H1 (cell line): ENCODE measurements around the gene CNDP2. TPM values are rescaled to one million over a fixed set of nuclear protein-coding genes. Genes with fewer than 3 reads are reported as not detected.

Experiments used
- CTCF ChIA-PET: fragments of 300-600 bp; sonication (Branson Sonifier 250); formaldehyde crosslinking; loops from one replicate; lab custom pipeline; 2021; ENCODE audit not compliant: partially characterized antibody; lab: Charles Lee
- POLR2A ChIA-PET: fragments of 300-600 bp; sonication (Branson Sonifier 250); formaldehyde crosslinking; loops from one replicate; lab custom pipeline; 2021; ENCODE audit warnings: inconsistent platforms; ENCODE audit not compliant: partially characterized antibody; lab: Charles Lee
- DNase-seq, 2 experiments: peaks; one replicate each; pipeline versions ENCODE4 v3.0.0 to v3.0.0-alpha.2; 2010 to 2022; ENCODE audit warnings: low spot score in 2 of 2, low read depth in 1 of 2, mixed read lengths in 1 of 2
- FAIRE-seq: peaks from 2 replicates; lab custom pipeline; 2011; peaks lifted over from hg19 to GRCh38; lab: Jason Lieb, UNC
- H2AFZ ChIP-seq: 2 replicates; pipeline ENCODE4 v1.8.1; 2012; ENCODE audit warnings: low read length, inconsistent platforms
- H2AK5ac ChIP-seq: 2 replicates; pipeline ENCODE4 v1.6.1; 2013; ENCODE audit warnings: low read depth, low read length
- H2BK120ac ChIP-seq: replicated peaks from 2 replicates; pipeline ENCODE3; 2013; ENCODE audit warnings: low read depth, low read length, inconsistent platforms
- H2BK12ac ChIP-seq: 2 replicates; pipeline ENCODE4 v1.6.1; 2013; ENCODE audit warnings: low read depth, low read length
- H2BK15ac ChIP-seq: 2 replicates; pipeline ENCODE4 v1.6.1; 2013; ENCODE audit warnings: low read length
- H2BK20ac ChIP-seq: 2 replicates; pipeline ENCODE4 v1.6.1; 2013; ENCODE audit warnings: low read length
- H2BK5ac ChIP-seq: 2 replicates; pipeline ENCODE4 v1.6.1; 2013; ENCODE audit warnings: low read depth, low read length
- H3K14ac ChIP-seq: 2 replicates; pipeline ENCODE4 v1.6.1; 2013; ENCODE audit warnings: inconsistent platforms; ENCODE audit not compliant: insufficient read length
- H3K18ac ChIP-seq: 2 replicates; pipeline ENCODE4 v1.6.1; 2013; ENCODE audit warnings: low read length; ENCODE audit errors: extremely low read depth
- H3K23ac ChIP-seq: 2 replicates; pipeline ENCODE4 v1.6.1; 2013; ENCODE audit warnings: inconsistent platforms; ENCODE audit not compliant: insufficient read length
- H3K23me2 ChIP-seq: 2 replicates; pipeline ENCODE4 v1.6.1; 2013; ENCODE audit warnings: low read depth, low read length
- H3K27ac ChIP-seq: 2 replicates; pipeline ENCODE4 v1.6.1; 2011; ENCODE audit warnings: low read depth, low read length, inconsistent platforms
- H3K27me3 ChIP-seq, 4 experiments: replicated peaks in 1 of 4; 1 replicate in 1 of 4; 2 replicates in 3 of 4; pipeline versions ENCODE4 v1.6.1 to v1.8.1; 2011 to 2013; ENCODE audit warnings: low read length in 3 of 4, mild to moderate bottlenecking in 3 of 4, inconsistent platforms in 2 of 4, mixed read lengths in 2 of 4, moderate library complexity in 1 of 4; ENCODE audit not compliant: control insufficient read depth in 3 of 4, insufficient read depth in 3 of 4; ENCODE audit errors: extremely low read depth in 1 of 4
- H3K36me3 ChIP-seq, 4 experiments: 2 replicates each; pipeline versions ENCODE4 v1.6.1 to v1.8.1; 2011 to 2013; ENCODE audit warnings: mild to moderate bottlenecking in 4 of 4, low read length in 3 of 4, moderate library complexity in 2 of 4, control low read depth in 1 of 4, inconsistent platforms in 1 of 4; ENCODE audit not compliant: insufficient read depth in 4 of 4, control insufficient read depth in 2 of 4
- H3K4ac ChIP-seq: replicated peaks from 2 replicates; pipeline ENCODE3; 2013; ENCODE audit warnings: low read length, low read depth, mixed read lengths, inconsistent platforms; ENCODE audit not compliant: insufficient read length
- H3K4me1 ChIP-seq, 4 experiments: replicated peaks in 1 of 4; 1 replicate in 1 of 4; 2 replicates in 3 of 4; pipeline versions ENCODE4 v1.6.1 to v1.8.1; 2011 to 2013; ENCODE audit warnings: low read length in 3 of 4, inconsistent platforms in 2 of 4, mixed read lengths in 1 of 4; ENCODE audit not compliant: insufficient read depth in 4 of 4, control insufficient read depth in 3 of 4
- H3K4me2 ChIP-seq, 2 experiments: 2 replicates each; pipeline versions ENCODE4 v1.6.1 to v1.8.1; 2011 to 2013; ENCODE audit warnings: low read depth in 2 of 2, low read length in 2 of 2, control low read depth in 1 of 2, inconsistent platforms in 1 of 2, mild to moderate bottlenecking in 1 of 2; ENCODE audit not compliant: insufficient read depth in 1 of 2
- H3K4me3 ChIP-seq, 4 experiments: fragments of 200-600, 300-600 bp in 1 of 4; sonication (generic), shearing (Covaris generic), sonication (Bioruptor Twin) in 1 of 4; 2 replicates each; pipeline versions ENCODE4 v1.5.1 to v1.8.1; 2011 to 2016; ENCODE audit warnings: low read length in 4 of 4, low read depth in 3 of 4, control low read depth in 2 of 4, inconsistent platforms in 2 of 4, mild to moderate bottlenecking in 2 of 4, mixed read lengths in 1 of 4, moderate library complexity in 1 of 4; ENCODE audit not compliant: insufficient read depth in 2 of 4; ENCODE audit errors: extremely low read depth in 1 of 4
- H3K56ac ChIP-seq: replicated peaks from 2 replicates; pipeline ENCODE3; 2013; ENCODE audit warnings: low read depth, mild to moderate bottlenecking, mixed read lengths, low read length, inconsistent platforms; ENCODE audit not compliant: insufficient read length
- H3K79me1 ChIP-seq: 2 replicates; pipeline ENCODE4 v1.6.1; 2013; ENCODE audit warnings: low read depth, low read length, control low read depth
- H3K79me2 ChIP-seq, 2 experiments: 2 replicates each; pipeline versions ENCODE4 v1.6.1 to v1.8.1; 2012 to 2013; ENCODE audit warnings: low read length in 2 of 2, mild to moderate bottlenecking in 2 of 2, inconsistent platforms in 1 of 2; ENCODE audit not compliant: insufficient read depth in 2 of 2, control insufficient read depth in 1 of 2
- H3K9ac ChIP-seq, 4 experiments: replicated peaks in 1 of 4; 1 replicate in 1 of 4; 2 replicates in 3 of 4; pipeline versions ENCODE4 v1.6.1 to v1.8.1; 2011 to 2013; ENCODE audit warnings: low read depth in 3 of 4, low read length in 3 of 4, control low read depth in 2 of 4, mild to moderate bottlenecking in 2 of 4, moderate library complexity in 2 of 4, inconsistent platforms in 1 of 4; ENCODE audit errors: extremely low read depth in 1 of 4
- H3K9me3 ChIP-seq, 2 experiments: 2 replicates each; pipeline versions ENCODE4 v1.6.1 to v1.8.1; 2012 to 2013; ENCODE audit warnings: mild to moderate bottlenecking in 2 of 2, moderate library complexity in 2 of 2, control low read depth in 1 of 2, inconsistent platforms in 1 of 2, low read depth in 1 of 2, low read length in 1 of 2, mixed read lengths in 1 of 2; ENCODE audit not compliant: insufficient read depth in 2 of 2
- H4K20me1 ChIP-seq, 2 experiments: replicated peaks in 1 of 2; 2 replicates each; pipeline versions ENCODE3 to v1.8.1; 2011 to 2013; ENCODE audit warnings: inconsistent platforms in 2 of 2, low read length in 2 of 2, mild to moderate bottlenecking in 1 of 2; ENCODE audit not compliant: insufficient read depth in 2 of 2, control insufficient read depth in 1 of 2
- H4K5ac ChIP-seq: 2 replicates; pipeline ENCODE4 v1.6.1; 2013; ENCODE audit warnings: low read length, low read depth, mixed read lengths, inconsistent platforms; ENCODE audit not compliant: insufficient read length
- H4K8ac ChIP-seq: 2 replicates; pipeline ENCODE4 v1.8.0; 2013; ENCODE audit warnings: mild to moderate bottlenecking, moderate library complexity, low read length, inconsistent platforms; ENCODE audit not compliant: insufficient read depth; ENCODE audit errors: extremely low read depth
- H4K91ac ChIP-seq: replicated peaks from 2 replicates; pipeline ENCODE3; 2013; ENCODE audit warnings: low read length, mixed read lengths, inconsistent platforms; ENCODE audit not compliant: insufficient read length
- CBX5 ChIP-seq: fragments of 300-800, 300-1000 bp; sonication (generic); IDR thresholded peaks from 2 replicates; pipeline ENCODE4 v1.7.1; 2016; ENCODE audit warnings: antibody characterized with exemption, low read length, low read depth
- CTBP2 ChIP-seq: IDR thresholded peaks from 2 replicates; pipeline ENCODE4 v1.7.0; 2011; ENCODE audit warnings: borderline replicate concordance, mild to moderate bottlenecking, moderate library complexity, mixed read lengths, low read length; ENCODE audit not compliant: insufficient read depth, insufficient read length
- GABPA ChIP-seq: IDR thresholded peaks from 2 replicates; pipeline ENCODE4 v1.6.1; 2011; ENCODE audit warnings: mild to moderate bottlenecking, low read length, moderate library complexity, borderline replicate concordance; ENCODE audit not compliant: insufficient read depth
- HDAC6 ChIP-seq: IDR thresholded peaks from one replicate; pipeline ENCODE4 v1.7.1; 2012; ENCODE audit warnings: low read depth, mild to moderate bottlenecking, inconsistent platforms, low read length, moderate library complexity
- MAFK ChIP-seq: IDR thresholded peaks from 2 replicates; pipeline ENCODE4 v1.6.1; 2012; ENCODE audit warnings: low read depth, mild to moderate bottlenecking, improper control_type of control experiment, low read length
- POU5F1 ChIP-seq: IDR thresholded peaks from 2 replicates; pipeline ENCODE4 v1.6.1; 2011; ENCODE audit warnings: low read depth, mild to moderate bottlenecking, low read length, moderate library complexity
- WGBS, 2 experiments: shearing (Covaris generic) in 1 of 2; methylation state at CpG; one replicate each; pipeline versions ENCODE4 v1.1.6 to v1.1.7; 2013 to 2015; ENCODE audit warnings: low lambda C conversion rate in 2 of 2, mixed read lengths in 2 of 2, inconsistent platforms in 1 of 2, low coverage in 1 of 2, missing lambda C conversion rate in 1 of 2; ENCODE audit not compliant: insufficient replicate concordance in 2 of 2, insufficient coverage in 1 of 2, insufficient read length in 1 of 2; ENCODE audit errors: extremely low coverage in 1 of 2, missing lambda C conversion rate in 1 of 2; 5-methylcytosine and 5-hydroxymethylcytosine counted together
- polyA plus RNA-seq, 7 experiments: library from polyadenylated mRNA; depleted of rRNA in 3 of 7; stranded (reverse) in 5 of 7; unstranded in 2 of 7; fragments of >200 nt in 5 of 7; fragments of 200-250 nt in 2 of 7; gene quantifications; 1 replicate in 5 of 7; 2 replicates in 1 of 7; 4 replicates in 1 of 7; pipeline versions ENCODE4 v1.2.1 to v1.2.3, GENCODE V29; 2011 to 2013; ENCODE audit warnings: missing spikeins in 2 of 7, mixed read lengths in 2 of 7
- total RNA-seq: library from RNA; stranded (reverse); fragmentation: NEBNext Ultra II Directional; extraction: Animal tissue kit (Norgen Biotek cat#: 25700); gene quantifications from 2 replicates; pipeline ENCODE4 v1.2.1, GENCODE V29; 2021
- TF ChIP-seq, protein P1 (sequence below): IDR thresholded peaks from 2 replicates; pipeline ENCODE4 v1.6.1; 2011; ENCODE audit warnings: low read length, improper control_type of control experiment

CNDP2 gene
- total and polyA plus RNA-seq, 2 of the 8 experiments (the other 6 are each of a cell fraction or from before 2014, with no cell fraction given), result 71.8 to 243 TPM

DNA sequence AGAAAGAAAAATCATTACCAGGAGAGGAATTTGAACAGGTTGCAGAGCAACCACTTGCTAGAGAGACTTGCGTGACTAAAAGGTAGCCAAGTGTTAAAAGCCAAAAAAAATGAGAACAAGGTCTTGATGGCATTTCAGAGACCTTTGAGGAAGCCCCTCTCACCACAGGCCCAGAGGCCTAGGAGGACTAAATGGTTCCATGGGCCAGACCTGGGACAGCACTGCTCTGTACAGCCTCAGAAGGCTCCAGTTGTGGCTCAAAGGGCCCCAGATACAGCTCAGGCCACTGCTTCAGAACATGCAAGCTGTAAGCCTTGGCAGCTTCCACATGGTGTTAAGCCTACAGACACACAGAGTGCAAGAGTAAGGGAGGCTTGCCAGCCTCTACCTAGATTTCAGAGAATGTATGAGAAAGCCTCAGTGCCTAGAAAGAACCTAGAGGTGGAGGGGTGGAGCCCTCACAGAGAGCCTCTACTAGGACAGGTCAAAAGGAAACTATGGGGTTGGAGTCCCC, 53.5 kb downstream of the CNDP2 start:
- Histone ChIP-seq H2BK5ac (no peak overlapping the region), H3K36me3 (no peaks in the 10 kb centered on the region), H4K5ac (no peak overlapping the region), H3K4me2 (no peak overlapping the region), H3K4me3 (no peak overlapping the region), H3K56ac (no peak overlapping the region), H2BK120ac (no peak overlapping the region), H3K23ac (no peak overlapping the region), H3K27me3 (no peaks in the 10 kb centered on the region), H2BK20ac (no peak overlapping the region), H3K4ac (no peak overlapping the region), H3K79me2 (no peaks in the 10 kb centered on the region), H4K20me1 (peaks cover 0 to 2% of the 10 kb centered on the region in 2 experiments), H2BK12ac (no peak overlapping the region), H3K4me1 (no peaks in the 10 kb centered on the region), H3K9ac (no peak overlapping the region), H3K14ac (no peak overlapping the region), H2BK15ac (no peak overlapping the region), H3K27ac (no peak overlapping the region), H3K23me2 (no peaks in the 10 kb centered on the region; the same call in 1 of the 2 replicates), H4K8ac (no peak overlapping the region), H3K9me3 (peaks cover 20 to 32% of the 10 kb centered on the region in 2 experiments), H4K91ac (no peak overlapping the region), H3K79me1 (no peaks in the 10 kb centered on the region), H2AK5ac (no peak overlapping the region), H2AFZ (no peak overlapping the region), H3K18ac (no peak overlapping the region)
- FAIRE-seq, result no peak
- DNase-seq, result no peak
- ChIA-PET CTCF (interaction anchor here (0.5 to 4.0 kb wide), 4 partner anchors 16 to 197 kb away, joined by 3 to 11 read pairs (median 4); partner anchors contain the start of gene CNDP1), POLR2A (no interaction called here)
- TF ChIP-seq, protein P1, sequence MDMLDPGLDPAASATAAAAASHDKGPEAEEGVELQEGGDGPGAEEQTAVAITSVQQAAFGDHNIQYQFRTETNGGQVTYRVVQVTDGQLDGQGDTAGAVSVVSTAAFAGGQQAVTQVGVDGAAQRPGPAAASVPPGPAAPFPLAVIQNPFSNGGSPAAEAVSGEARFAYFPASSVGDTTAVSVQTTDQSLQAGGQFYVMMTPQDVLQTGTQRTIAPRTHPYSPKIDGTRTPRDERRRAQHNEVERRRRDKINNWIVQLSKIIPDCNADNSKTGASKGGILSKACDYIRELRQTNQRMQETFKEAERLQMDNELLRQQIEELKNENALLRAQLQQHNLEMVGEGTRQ, result no peak
- 0 out of 2 replicates have a peak, but pooled peaks have one; percentile 92 for TF ChIP-seq CBX5
- TF ChIP-seq HDAC6, result no peak
- TF ChIP-seq GABPA, result no peak
- no peak for TF ChIP-seq CTBP2
- no peak for TF ChIP-seq POU5F1
- TF ChIP-seq MAFK, result no peak
- 91% methylated on average over 1 of the region's 1 CpG; no CpG with 5 or more reads in 1 of the 2 experiments for WGBS, 2 experiments
